GM19395 (cell line): ENCODE data around the gene ZNF845.
A peak's percentile ranks its signal among the peaks of the same experiment; 100 is the strongest.
"Not testable (repeated sequence)": the region's sequence is repeated elsewhere in the genome, so short reads cannot be mapped to it uniquely, and the experiment has no call there.

Experiments used
- ATAC-seq: cut with Tn5 transposase; IDR thresholded peaks from one replicate; pipeline ENCODE4 v1.9.1; 2021; ENCODE audit warnings: mild to moderate bottlenecking, moderate library complexity; ENCODE audit not compliant: unreplicated experiment

ZNF845 gene

DNA sequence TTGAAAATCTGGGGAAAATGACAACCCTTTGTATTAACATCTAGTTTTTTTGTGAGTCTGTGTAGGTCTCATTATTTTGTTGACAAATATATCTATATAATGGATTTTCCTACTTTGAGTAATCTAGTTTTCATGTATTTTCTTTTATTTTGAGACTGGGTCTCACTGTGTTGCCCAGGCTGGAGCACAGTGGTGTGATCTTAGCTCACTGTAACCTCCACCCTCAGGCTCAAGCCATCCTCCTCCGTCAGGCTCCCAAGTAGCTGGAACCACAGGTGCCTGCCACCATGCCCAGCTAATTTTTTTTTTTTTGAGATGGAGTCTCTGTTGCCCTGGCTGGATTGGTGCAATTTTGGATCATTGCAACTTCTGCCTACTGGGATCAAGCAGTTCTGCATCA, 41.2 kb downstream of the ZNF845 start:
- no peak for ATAC-seq

DNA sequence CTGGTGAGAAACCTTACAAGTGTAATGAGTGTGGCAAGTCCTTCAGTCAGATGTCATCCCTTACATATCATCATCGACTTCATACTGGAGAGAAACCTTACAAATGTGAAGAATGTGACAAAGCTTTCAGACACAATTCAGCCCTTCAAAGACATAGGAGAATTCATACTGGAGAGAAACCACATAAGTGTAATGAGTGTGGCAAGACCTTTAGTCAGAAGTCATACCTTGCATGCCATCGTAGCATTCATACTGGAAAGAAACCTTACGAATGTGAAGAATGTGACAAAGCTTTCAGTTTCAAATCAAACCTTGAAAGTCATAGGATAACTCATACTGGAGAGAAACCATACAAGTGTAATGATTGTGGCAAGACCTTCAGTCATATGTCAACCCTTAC, 47.8 kb downstream of the ZNF845 start:
- no peak for ATAC-seq

DNA sequence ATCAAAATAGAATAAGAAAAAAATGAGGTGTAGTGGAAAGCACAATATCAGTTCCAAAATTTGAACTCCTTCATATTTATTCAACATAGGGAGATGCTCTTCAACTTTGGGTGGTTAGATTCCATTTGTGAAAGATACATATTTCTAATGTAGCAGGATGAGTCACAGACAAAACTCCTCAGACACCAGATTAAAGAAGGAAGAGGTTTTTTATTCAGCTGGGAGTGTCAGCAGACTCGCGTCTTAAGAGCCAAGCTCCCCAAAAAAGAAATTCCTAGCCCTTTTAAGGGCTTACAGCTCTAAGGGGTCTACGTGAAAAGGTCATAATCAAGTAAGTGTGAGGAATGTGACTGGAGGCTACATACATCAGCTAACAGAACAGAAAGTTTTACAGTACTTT, 54.6 kb downstream of the ZNF845 start:
- ATAC-seq, result no peak

DNA sequence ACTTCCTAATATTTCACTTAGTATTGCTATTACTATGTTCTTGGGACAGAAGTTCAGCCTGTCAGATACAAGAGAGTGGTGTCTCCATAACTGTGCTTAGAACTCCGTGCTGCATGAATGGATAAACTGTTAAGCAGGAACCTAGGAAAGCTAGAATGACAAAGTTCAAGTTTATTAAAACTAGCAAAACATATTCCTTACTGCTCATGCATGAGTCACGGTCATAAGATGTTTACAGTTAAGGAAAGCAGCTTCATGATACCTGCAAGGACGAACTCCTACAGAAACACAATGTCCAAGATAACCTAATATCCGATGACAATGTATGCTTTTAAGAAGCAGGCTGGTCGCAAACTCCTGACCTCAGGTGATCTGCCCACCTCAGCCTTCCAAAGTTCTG, 55.4 kb downstream of the ZNF845 start:
- ATAC-seq, result no peak

DNA sequence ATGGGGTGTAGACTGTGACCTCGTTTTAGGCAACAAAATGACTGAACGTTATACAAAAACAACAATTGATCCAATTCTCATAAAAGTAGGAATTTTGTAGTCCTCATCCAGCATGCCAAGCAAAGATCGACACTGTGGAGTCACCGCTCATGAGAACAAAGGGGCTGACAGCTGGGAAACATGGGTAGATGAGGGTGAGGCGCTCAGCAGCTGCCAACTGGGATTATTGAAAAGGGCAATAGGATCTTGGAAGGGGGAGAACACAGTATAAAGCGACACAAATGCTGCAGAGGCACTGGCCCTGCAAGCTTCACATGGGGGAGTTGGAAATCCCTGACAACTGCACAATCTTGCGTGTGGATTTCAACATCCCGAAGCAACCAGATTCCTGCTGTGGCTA, 56.0 kb downstream of the ZNF845 start:
- ATAC-seq, result no peak

DNA sequence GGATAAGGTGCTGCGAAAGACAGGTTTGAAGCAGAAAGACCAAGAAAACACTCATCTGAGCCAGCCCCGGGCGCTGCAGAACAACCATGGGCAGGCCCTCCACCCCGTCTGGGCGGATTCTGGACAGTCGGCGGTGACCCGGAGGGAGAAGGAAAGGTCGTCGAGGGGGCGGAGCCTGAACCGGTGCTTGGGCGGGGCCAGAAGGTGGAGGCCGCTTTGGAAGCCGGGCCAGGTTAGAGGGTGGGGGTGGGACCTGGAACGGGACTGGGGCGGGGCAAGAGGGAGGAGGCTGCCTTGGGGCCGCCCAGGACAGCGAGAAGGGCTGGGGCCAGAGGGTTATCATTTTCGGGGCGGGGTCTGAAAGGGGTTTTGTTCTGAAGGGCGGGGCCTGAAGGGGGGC, 56.4 kb downstream of the ZNF845 start:
- no peak for ATAC-seq

DNA sequence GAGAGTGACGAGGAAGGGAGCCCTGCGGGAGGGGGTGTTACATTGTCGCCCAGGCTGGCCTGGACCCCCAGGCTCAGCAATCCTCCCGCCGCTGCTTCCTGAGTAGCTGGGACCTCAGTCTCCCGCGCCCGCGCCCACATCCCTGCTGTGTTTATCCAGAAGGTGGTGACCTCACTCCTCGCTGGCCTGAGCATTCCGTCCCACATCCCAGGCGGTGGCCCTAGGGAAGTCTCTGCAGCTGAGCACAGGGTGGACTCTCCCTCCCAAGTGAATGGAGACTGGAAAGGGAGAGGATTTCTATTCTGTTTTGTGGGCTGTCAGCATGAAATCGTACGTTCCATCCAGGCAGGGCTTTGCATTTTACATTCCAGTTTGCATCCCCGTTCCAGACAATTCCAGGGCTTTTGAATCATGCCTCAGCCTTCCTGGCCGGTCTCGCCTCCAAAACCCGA, 61.0 kb downstream of the ZNF845 start:
- no peak for ATAC-seq

DNA sequence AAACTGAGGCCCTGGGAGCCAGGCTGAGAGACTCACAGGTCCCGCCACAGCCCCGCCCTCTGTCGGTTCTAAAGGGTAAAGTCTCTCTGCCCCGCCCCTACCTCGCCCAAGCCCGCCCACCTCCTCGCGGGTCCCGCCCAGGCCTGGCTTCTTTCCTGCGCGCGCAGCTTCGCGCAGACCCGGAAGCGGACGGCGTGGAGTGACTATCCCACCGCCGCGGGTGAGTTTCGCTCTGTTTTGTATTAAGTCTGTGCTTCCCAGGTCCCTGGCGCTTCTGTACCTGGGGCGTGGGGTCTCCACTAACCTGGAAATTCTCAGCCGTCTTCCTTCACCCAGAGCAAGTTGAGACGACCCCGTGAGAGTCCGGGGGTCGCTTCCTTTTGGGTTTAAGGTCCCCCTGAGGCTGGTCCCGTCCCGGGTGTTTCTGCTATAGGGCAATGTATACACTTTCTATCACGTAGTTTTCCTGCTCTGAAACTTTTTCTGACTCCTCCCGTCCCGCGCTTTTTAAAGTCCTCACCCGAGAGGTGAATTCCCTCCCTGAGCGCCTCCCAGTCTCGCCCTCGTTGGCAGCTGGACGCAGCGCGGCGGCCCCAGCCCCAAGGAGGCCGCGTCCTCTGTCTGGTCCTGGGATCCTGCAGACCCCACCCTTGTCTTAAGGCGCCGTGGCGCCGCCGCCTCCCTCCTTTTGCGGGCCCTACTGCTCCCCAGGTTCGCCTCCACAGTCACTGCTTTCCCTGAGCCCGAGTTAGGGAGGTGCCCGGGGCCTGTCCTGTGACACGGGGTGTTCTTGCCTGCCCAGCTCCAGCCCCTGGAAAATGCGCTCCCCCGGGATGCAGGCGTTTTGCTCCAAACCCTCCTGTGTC, 61.7 kb downstream of the ZNF845 start, which contains the start of gene ZNF765:
Gene ZNF765 (plus strand): TSS at position 176 of the 866 bp plus-strand sequence. CDS start 2,867 bp downstream, outside the sequence.
- peak; percentile 85 for ATAC-seq

DNA sequence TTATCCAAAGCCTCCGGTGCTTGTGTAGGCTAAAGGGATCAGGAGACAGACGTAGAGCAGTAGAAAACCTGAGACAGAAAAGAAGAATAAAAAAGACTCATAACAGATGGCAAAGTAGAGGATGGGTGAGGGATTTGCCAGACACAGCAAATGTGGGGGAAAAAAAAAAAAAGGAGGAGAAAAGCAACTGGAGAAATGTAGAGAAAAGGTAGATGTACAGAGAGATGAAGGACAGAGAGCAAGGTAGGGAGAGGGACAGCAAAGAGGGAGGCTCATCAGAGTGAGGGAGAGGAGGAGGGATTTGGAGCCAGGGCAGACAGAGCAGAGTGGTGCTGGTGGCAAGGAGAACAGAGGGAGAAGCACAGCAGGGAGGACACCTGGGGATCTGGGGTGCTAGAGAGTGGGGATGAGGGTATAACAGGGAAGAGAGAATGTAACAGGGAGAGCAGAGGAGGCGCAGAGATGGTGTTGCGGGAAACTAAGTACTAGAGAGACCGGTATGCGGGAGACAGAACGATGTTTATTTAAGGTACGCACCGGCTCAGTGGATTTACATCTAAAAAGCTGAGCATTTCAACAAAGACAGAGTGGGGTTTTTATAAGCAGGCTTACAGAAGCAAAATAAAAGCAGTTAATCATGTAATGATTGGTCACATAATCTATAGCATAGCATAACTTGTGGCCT, 62.4 kb downstream of the ZNF845 start:
- not testable (repeated sequence) for ATAC-seq

DNA sequence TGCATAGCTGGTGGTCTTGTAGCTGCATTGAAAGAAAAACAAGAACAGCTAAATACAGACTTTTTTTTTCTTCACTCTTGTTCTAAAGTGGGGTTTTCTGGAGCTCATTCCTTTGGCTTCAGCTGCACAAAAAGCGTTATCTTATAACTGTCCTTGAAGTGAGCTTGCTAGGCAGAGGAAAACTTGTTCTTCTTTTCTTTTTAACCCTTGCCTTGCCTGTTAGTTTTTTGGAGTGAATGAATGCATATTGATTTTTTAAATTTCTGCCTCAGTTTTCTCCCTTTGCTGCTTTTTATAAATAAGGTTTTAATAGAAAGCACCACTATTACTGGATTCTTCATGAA, 62.9 kb downstream of the ZNF845 start:
- no peak for ATAC-seq

DNA sequence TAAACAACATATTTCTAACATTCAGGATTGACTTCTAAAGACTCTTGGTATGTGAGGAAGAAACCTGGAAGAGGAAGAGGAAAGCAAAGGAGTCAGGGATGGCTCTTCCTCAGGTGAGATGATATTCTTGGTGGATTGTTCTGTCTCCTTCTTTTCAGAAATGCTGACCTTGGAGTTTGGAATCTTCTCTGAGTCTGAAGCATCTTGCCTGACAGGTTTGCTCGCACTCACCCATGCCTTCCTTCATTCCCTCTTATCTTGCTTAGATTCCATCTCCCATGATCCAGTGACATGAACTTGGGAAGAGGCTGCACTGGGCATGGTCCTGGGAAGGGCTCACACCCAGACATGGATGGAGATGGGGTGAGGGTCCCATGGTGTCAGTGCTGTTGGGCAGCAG, 64.4 kb downstream of the ZNF845 start:
- not testable (repeated sequence) for ATAC-seq
